COLO829 (cell line): ENCODE results near the gene RIN3.

Experiments
- DNase-seq: peaks from one replicate; pipeline ENCODE4 v3.0.0; 2012; ENCODE audit warnings: low spot score

Gene RIN3

GRCh38 chr14:92599811-92600210, 86.2 kb downstream of the RIN3 start:
- DNase-seq, result no peak

GRCh38 chr14:92600318-92601053, 86.9 kb downstream of the RIN3 start:
- no peak for DNase-seq

- no peak for DNase-seq
These were observed 87.6 kb downstream of the RIN3 start for GRCh38 chr14:92601131-92601710.

- DNase-seq, result no peak
These were observed 88.3 kb downstream of the RIN3 start for GRCh38 chr14:92601757-92602417.

GRCh38 chr14:92603309-92604242, 90.0 kb downstream of the RIN3 start:
- DNase-seq, result no peak

GRCh38 chr14:92605274-92605940, 91.8 kb downstream of the RIN3 start:
- DNase-seq, result no peak

- no peak for DNase-seq
These were observed 93.7 kb downstream of the RIN3 start for GRCh38 chr14:92607251-92607650.

GRCh38 chr14:92607702-92608429, 94.3 kb downstream of the RIN3 start:
- no peak for DNase-seq

GRCh38 chr14:92609955-92610354, 96.4 kb downstream of the RIN3 start:
- no peak for DNase-seq

GRCh38 chr14:92610849-92611271, 97.3 kb downstream of the RIN3 start:
- no peak for DNase-seq

- DNase-seq, result peak; percentile 20
These were observed 99.6 kb downstream of the RIN3 start for GRCh38 chr14:92613008-92613658.

GRCh38 chr14:92613681-92614260, 100.2 kb downstream of the RIN3 start:
- no peak for DNase-seq

GRCh38 chr14:92615451-92615850, 101.9 kb downstream of the RIN3 start:
- DNase-seq, result no peak

GRCh38 chr14:92616178-92616577, 102.6 kb downstream of the RIN3 start:
- no peak for DNase-seq

- DNase-seq, result no peak
These were observed 104.0 kb downstream of the RIN3 start for GRCh38 chr14:92617581-92617980.

GRCh38 chr14:92619671-92620456, 106.3 kb downstream of the RIN3 start:
- no peak for DNase-seq

- no peak for DNase-seq
These were observed 108.7 kb downstream of the RIN3 start for GRCh38 chr14:92622311-92622710.

GRCh38 chr14:92624764-92625163, 111.2 kb downstream of the RIN3 start:
- DNase-seq, result no peak

- DNase-seq, result no peak
These were observed 111.6 kb downstream of the RIN3 start for GRCh38 chr14:92625213-92625612.
